ENCODE data around the gene RAPGEF4.

DNA sequence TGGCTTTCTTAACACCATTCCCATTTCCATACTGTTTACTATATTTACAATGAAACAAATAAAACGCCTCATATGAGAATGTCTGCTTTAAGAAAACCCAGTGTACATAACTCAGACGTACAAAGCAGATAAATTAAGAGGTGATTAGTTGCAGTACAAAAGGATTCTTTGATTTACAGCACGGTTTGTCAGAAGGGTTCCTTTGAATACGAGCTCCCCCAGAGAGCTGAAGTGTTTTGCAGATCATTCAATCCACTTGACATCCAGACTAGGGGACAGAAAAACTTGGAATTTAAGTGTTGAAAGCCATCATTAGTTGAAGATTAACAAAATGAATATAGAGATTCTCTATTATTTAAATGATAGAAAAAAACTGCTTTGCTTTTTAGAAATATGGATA lies 72.5 kb downstream of the RAPGEF4 start:
- TF ChIP-seq, protein P1, sequence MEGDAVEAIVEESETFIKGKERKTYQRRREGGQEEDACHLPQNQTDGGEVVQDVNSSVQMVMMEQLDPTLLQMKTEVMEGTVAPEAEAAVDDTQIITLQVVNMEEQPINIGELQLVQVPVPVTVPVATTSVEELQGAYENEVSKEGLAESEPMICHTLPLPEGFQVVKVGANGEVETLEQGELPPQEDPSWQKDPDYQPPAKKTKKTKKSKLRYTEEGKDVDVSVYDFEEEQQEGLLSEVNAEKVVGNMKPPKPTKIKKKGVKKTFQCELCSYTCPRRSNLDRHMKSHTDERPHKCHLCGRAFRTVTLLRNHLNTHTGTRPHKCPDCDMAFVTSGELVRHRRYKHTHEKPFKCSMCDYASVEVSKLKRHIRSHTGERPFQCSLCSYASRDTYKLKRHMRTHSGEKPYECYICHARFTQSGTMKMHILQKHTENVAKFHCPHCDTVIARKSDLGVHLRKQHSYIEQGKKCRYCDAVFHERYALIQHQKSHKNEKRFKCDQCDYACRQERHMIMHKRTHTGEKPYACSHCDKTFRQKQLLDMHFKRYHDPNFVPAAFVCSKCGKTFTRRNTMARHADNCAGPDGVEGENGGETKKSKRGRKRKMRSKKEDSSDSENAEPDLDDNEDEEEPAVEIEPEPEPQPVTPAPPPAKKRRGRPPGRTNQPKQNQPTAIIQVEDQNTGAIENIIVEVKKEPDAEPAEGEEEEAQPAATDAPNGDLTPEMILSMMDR (IDR thresholded peaks at IDR 0.05 in 4 of 5, conservative IDR thresholded peaks at IDR 0.05 in 1 of 5) = no peak
- TF ChIP-seq POLR2A (IDR thresholded peaks at IDR 0.05) = no peak
